SK-N-MC (cell line): Measurements from ENCODE around the gene GIPC1.

Experiments used
- DNase-seq: peaks from one replicate; pipeline ENCODE4 v3.0.0-alpha.2; 2011; ENCODE audit warnings: low read depth, low spot score
- H3K27ac ChIP-seq: fragments of 200-600 bp; sonication (generic); 2 replicates; pipeline ENCODE4 v1.5.1; 2016; ENCODE audit warnings: mixed run types
- H3K36me3 ChIP-seq: fragments of 200-600 bp; sonication (generic); 2 replicates; pipeline ENCODE4 v1.6.1; 2017; ENCODE audit warnings: antibody characterized with exemption, low read length, mixed read lengths; ENCODE audit not compliant: insufficient read depth
- H3K4me3 ChIP-seq: fragments of 200-600 bp; sonication (generic); 2 replicates; pipeline ENCODE4 v1.5.1; 2016
- H3K9ac ChIP-seq: fragments of 200-600 bp; sonication (generic); 2 replicates; pipeline ENCODE4 v1.8.0; 2017; ENCODE audit warnings: mixed run types, mixed read lengths; ENCODE audit not compliant: insufficient read length
- H3K9me3 ChIP-seq: fragments of 200-600 bp; sonication (generic); 2 replicates; pipeline ENCODE4 v1.6.1; 2017; ENCODE audit warnings: low read depth, mild to moderate bottlenecking, antibody characterized with exemption, low read length, moderate library complexity, mixed read lengths
- EZH2 ChIP-seq: fragments of 200-600 bp; sonication (generic); IDR thresholded peaks from one replicate; pipeline ENCODE4 v1.6.1; 2017; ENCODE audit warnings: antibody characterized with exemption
- FOXP2 ChIP-seq: optimal IDR thresholded peaks from 2 replicates; pipeline ENCODE3; 2011; ENCODE audit warnings: mild to moderate bottlenecking, moderate library complexity; ENCODE audit not compliant: insufficient read depth; ENCODE audit errors: extremely low read length, control extremely low read depth
- POLR2AphosphoS5 ChIP-seq: IDR thresholded peaks from 2 replicates; pipeline ENCODE4 v1.6.1; 2012; ENCODE audit warnings: mild to moderate bottlenecking, low read depth, low read length, borderline replicate concordance

The GIPC1 gene

DNA sequence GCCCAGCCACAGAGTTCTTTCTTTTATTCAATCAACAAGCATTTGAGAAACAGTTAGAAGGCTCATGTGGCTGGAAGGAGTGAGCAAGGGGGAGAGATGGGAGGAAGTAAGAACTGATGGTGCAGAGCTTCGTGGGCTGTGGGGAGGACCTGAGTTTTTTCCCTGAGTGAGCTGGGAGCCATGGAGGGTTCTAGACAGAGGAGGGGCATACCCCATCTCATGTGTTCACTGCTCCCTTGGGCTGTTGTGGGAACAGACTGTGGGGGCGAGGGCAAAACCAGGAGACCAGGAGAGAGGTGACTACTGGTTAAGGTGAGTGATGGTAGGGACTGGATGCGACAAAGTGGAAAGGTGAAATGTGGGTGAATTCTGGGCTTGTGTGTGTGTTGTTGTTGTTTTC, 65.2 kb downstream of the GIPC1 start:
- no peak for DNase-seq

GRCh38 chr19:14428882-14429416, 67.0 kb downstream of the GIPC1 start:
- no peaks in the 10 kb centered on the region for H3K9me3 ChIP-seq
- no peak overlapping the region for H3K9ac ChIP-seq
- TF ChIP-seq POLR2AphosphoS5 (no peak), FOXP2 (no peak), EZH2 (no peak)
- no peaks in the 10 kb centered on the region for H3K36me3 ChIP-seq
- no peak overlapping the region for H3K27ac ChIP-seq
- no peak overlapping the region for H3K4me3 ChIP-seq
- no peak for DNase-seq

More for the DNA sequence above, 65.2 kb downstream of the GIPC1 start:
- Histone ChIP-seq H3K4me3 (no peak overlapping the region), H3K36me3 (no peaks in the 10 kb centered on the region), H3K9ac (no peak overlapping the region), H3K27ac (no peak overlapping the region), H3K9me3 (no peaks in the 10 kb centered on the region)
- TF ChIP-seq FOXP2 (no peak), EZH2 (no peak), POLR2AphosphoS5 (no peak)
